Measurements from ENCODE around the gene KIF3A. TPM values are rescaled to one million over a fixed set of nuclear protein-coding genes. Genes with fewer than 3 reads are reported as not detected.

The KIF3A gene
- total RNA-seq, 1 experiment from 2014 or later: 12.7 TPM

- TF ChIP-seq EZH2 (IDR thresholded peaks at IDR 0.05): no peak
- TF ChIP-seq, protein P1, sequence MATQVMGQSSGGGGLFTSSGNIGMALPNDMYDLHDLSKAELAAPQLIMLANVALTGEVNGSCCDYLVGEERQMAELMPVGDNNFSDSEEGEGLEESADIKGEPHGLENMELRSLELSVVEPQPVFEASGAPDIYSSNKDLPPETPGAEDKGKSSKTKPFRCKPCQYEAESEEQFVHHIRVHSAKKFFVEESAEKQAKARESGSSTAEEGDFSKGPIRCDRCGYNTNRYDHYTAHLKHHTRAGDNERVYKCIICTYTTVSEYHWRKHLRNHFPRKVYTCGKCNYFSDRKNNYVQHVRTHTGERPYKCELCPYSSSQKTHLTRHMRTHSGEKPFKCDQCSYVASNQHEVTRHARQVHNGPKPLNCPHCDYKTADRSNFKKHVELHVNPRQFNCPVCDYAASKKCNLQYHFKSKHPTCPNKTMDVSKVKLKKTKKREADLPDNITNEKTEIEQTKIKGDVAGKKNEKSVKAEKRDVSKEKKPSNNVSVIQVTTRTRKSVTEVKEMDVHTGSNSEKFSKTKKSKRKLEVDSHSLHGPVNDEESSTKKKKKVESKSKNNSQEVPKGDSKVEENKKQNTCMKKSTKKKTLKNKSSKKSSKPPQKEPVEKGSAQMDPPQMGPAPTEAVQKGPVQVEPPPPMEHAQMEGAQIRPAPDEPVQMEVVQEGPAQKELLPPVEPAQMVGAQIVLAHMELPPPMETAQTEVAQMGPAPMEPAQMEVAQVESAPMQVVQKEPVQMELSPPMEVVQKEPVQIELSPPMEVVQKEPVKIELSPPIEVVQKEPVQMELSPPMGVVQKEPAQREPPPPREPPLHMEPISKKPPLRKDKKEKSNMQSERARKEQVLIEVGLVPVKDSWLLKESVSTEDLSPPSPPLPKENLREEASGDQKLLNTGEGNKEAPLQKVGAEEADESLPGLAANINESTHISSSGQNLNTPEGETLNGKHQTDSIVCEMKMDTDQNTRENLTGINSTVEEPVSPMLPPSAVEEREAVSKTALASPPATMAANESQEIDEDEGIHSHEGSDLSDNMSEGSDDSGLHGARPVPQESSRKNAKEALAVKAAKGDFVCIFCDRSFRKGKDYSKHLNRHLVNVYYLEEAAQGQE (IDR thresholded peaks at IDR 0.05; ENCODE audit: low read depth): no peak
- TF ChIP-seq JUND (IDR thresholded peaks at IDR 0.05): no peak
- no peak for TF ChIP-seq ELF1 (IDR thresholded peaks at IDR 0.05; ENCODE audit: borderline replicate concordance, low read depth)
- no peak for TF ChIP-seq FOSL1 (IDR thresholded peaks at IDR 0.05; ENCODE audit: low read depth)
- no peak for TF ChIP-seq SRF (IDR thresholded peaks at IDR 0.05; ENCODE audit: low read depth)
- no peak for TF ChIP-seq EGR1 (IDR thresholded peaks at IDR 0.05; ENCODE audit: low read depth)
- TF ChIP-seq ZFX (IDR thresholded peaks at IDR 0.05): no peak
- no peak for TF ChIP-seq CEBPB (IDR thresholded peaks at IDR 0.05; ENCODE audit: low read depth)
- TF ChIP-seq POLR2AphosphoS5 (IDR thresholded peaks at IDR 0.05; ENCODE audit: low read depth, low read length): no peak
- ChIA-PET RAD21 (ENCODE audit: low non-redundant PET in 1 of 2, low total read pairs in 2 of 2, uncharacterized antibody in 2 of 2, unreplicated experiment in 2 of 2) (no interaction called here), CTCF (no interaction called here), POLR2A (no interaction called here)
- Histone ChIP-seq H4K20me1 (ENCODE audit: insufficient read depth) (no peaks in the 10 kb centered on the region), H3K9me2 (ENCODE audit: insufficient read depth) (no peaks in the 10 kb centered on the region), H3K9ac (ENCODE audit: low read length) (no peak overlapping the region), H3K4me2 (ENCODE audit: low read length) (no peak overlapping the region), H3K4me3 (replicated peaks in 1 of 2; ENCODE audit: low read depth in 1 of 2, low read length in 2 of 2) (no peak overlapping the region), H3K27ac (ENCODE audit: low read depth, low read length) (no peak overlapping the region), H2AFZ (ENCODE audit: low read depth, low read length, poor library complexity, severe bottlenecking) (no peak overlapping the region), H3K36me3 (ENCODE audit: control insufficient read depth in 1 of 2, insufficient read depth in 2 of 2, low read length in 2 of 2) (no peaks in the 10 kb centered on the region), H3K27me3 (ENCODE audit: insufficient read depth, low read length) (no peaks in the 10 kb centered on the region), H3K9me3 (ENCODE audit: control insufficient read depth in 1 of 2, insufficient read depth in 1 of 2, low read depth in 1 of 2, low read length in 2 of 2) (no peaks in the 10 kb centered on the region), H3K4me1 (ENCODE audit: control insufficient read depth in 1 of 2, insufficient read depth in 2 of 2, low read length in 2 of 2) (peaks cover 22 to 31% of the 10 kb centered on the region in 2 experiments), H3K79me2 (ENCODE audit: insufficient read depth, low read length) (no peaks in the 10 kb centered on the region)
- no TSS peak for BruUV-seq (replicated peaks)
- no peak for ATAC-seq
- DNase-seq (ENCODE audit: low read depth, low spot score): no peak
- intact Hi-C loops (cut with micrococcal nuclease): loop anchor here (5.0 to 10.0 kb wide), 2 partner anchors 154 to 292 kb away; no protein-coding TSS in a partner anchor
Observed at GRCh38 chr5:132679166-132679565, 58.2 kb downstream of the KIF3A start.
